WTC11 (cell line): ENCODE measurements around the gene CDH6. TPM values are rescaled to one million over a fixed set of nuclear protein-coding genes. Genes with fewer than 3 reads are reported as not detected.

Experiments
- ATAC-seq: fragments of 200-7000 bp; cut with Tn5 transposase; 2 replicates; pipeline ENCODE4 v1.10.0; 2021; ENCODE audit warnings: mild to moderate bottlenecking, moderate library complexity
- CTCF ChIA-PET: fragments of 300-600 bp; sonication (Branson Sonifier 250); formaldehyde crosslinking; loops from one replicate; lab custom pipeline; 2021; ENCODE audit warnings: antibody characterized with exemption; lab: Charles Lee
- POLR2A ChIA-PET: fragments of 350-600 bp; sonication (Branson Sonifier 250); formaldehyde crosslinking; loops from one replicate; lab custom pipeline; 2021; ENCODE audit warnings: antibody characterized with exemption; lab: Charles Lee
- DNase-seq: peaks from one replicate; pipeline ENCODE4 v3.0.0; 2021; ENCODE audit warnings: low spot score
- H3K27ac Mint-ChIP-seq: 2 replicates; pipeline ENCODE4 v1.8.0; 2021; ENCODE audit warnings: mixed read lengths
- H3K27me3 Mint-ChIP-seq: 2 replicates; pipeline ENCODE4 v1.8.0; 2021; ENCODE audit warnings: low read depth, mild to moderate bottlenecking, moderate library complexity, mixed read lengths
- H3K36me3 Mint-ChIP-seq: 2 replicates; pipeline ENCODE4 v1.8.0; 2021; ENCODE audit warnings: mixed read lengths
- H3K4me1 Mint-ChIP-seq: 2 replicates; pipeline ENCODE4 v1.8.0; 2022; ENCODE audit warnings: mixed read lengths
- H3K4me3 Mint-ChIP-seq: 2 replicates; pipeline ENCODE4 v1.8.0; 2021; ENCODE audit warnings: mild to moderate bottlenecking, moderate library complexity, mixed read lengths
- H3K9me3 Mint-ChIP-seq: 2 replicates; pipeline ENCODE4 v1.8.0; 2021; ENCODE audit warnings: mixed read lengths
- ATF1 ChIP-seq: sonication (generic); formaldehyde crosslinking; IDR thresholded peaks from 2 replicates; pipeline ENCODE4 v1.8.1; 2023; ENCODE audit warnings: mild to moderate bottlenecking, moderate library complexity, missing genetic modification reagents
- CREB1 ChIP-seq: sonication (generic); formaldehyde crosslinking; IDR thresholded peaks from 2 replicates; pipeline ENCODE4 v1.8.0; 2023; ENCODE audit warnings: mild to moderate bottlenecking, missing genetic modification reagents
- EMX1 ChIP-seq: fragments of 250-450 bp; sonication (Bioruptor Pico); IDR thresholded peaks from 2 replicates; pipeline ENCODE4 v1.8.0; 2021; ENCODE audit warnings: mild to moderate bottlenecking
- ESRRA ChIP-seq: sonication (generic); formaldehyde crosslinking; IDR thresholded peaks from 2 replicates; pipeline ENCODE4 v1.8.1; 2022; ENCODE audit warnings: mild to moderate bottlenecking, missing genetic modification reagents, borderline replicate concordance
- FOXK1 ChIP-seq: sonication (generic); formaldehyde crosslinking; IDR thresholded peaks from 2 replicates; pipeline ENCODE4 v1.8.0; 2022; ENCODE audit warnings: mild to moderate bottlenecking, moderate library complexity, missing genetic modification reagents
- GTF2I ChIP-seq: fragments of 250-450 bp; sonication (Bioruptor Pico); conservative IDR thresholded peaks from 2 replicates; pipeline ENCODE4 v1.4.0; 2021; ENCODE audit warnings: mild to moderate bottlenecking
- NR3C1 ChIP-seq: sonication (generic); formaldehyde crosslinking; conservative IDR thresholded peaks from 2 replicates; pipeline ENCODE4 v1.8.1; 2023; ENCODE audit warnings: low read depth, mild to moderate bottlenecking, missing genetic modification reagents
- PRRX2 ChIP-seq: fragments of 250-450 bp; sonication (Bioruptor Pico); IDR thresholded peaks from 2 replicates; pipeline ENCODE4 v1.8.0; 2021; ENCODE audit warnings: mild to moderate bottlenecking
- RORB ChIP-seq: fragments of 250-450 bp; sonication (Bioruptor Pico); IDR thresholded peaks from 2 replicates; pipeline ENCODE4 v1.9.0; 2021; ENCODE audit warnings: mild to moderate bottlenecking
- SMAD3 ChIP-seq: sonication (generic); formaldehyde crosslinking; IDR thresholded peaks from 2 replicates; pipeline ENCODE4 v1.8.0; 2022; ENCODE audit warnings: missing genetic modification reagents, mild to moderate bottlenecking, borderline replicate concordance
- SMAD4 ChIP-seq: sonication (generic); formaldehyde crosslinking; IDR thresholded peaks from 2 replicates; pipeline ENCODE4 v1.8.0; 2022; ENCODE audit warnings: mild to moderate bottlenecking, missing genetic modification reagents
- SP1 ChIP-seq: sonication (generic); formaldehyde crosslinking; conservative IDR thresholded peaks from 2 replicates; pipeline ENCODE4 v1.8.1; 2022; ENCODE audit warnings: missing genetic modification reagents
- ZNF121 ChIP-seq: sonication (generic); formaldehyde crosslinking; IDR thresholded peaks from 2 replicates; pipeline ENCODE4 v1.8.0; 2023; ENCODE audit warnings: missing genetic modification reagents
- ZNF396 ChIP-seq: fragments of 250-450 bp; sonication (Bioruptor Pico); IDR thresholded peaks from 2 replicates; pipeline ENCODE4 v1.8.0; 2021; ENCODE audit warnings: mild to moderate bottlenecking, moderate library complexity, borderline replicate concordance
- total RNA-seq: library from RNA; stranded (reverse); gene quantifications from 3 replicates; pipeline ENCODE4 v1.2.3, GENCODE V29; 2021
- TF ChIP-seq, protein P1 (sequence below): sonication (generic); formaldehyde crosslinking; IDR thresholded peaks from 2 replicates; pipeline ENCODE4 v1.8.1; 2022; ENCODE audit warnings: low read depth, mild to moderate bottlenecking, moderate library complexity, missing genetic modification reagents, borderline replicate concordance
- TF ChIP-seq, protein P2 (sequence below): fragments of 250-450 bp; sonication (Bioruptor Pico); IDR thresholded peaks from 2 replicates; pipeline ENCODE4 v1.8.0; 2021; ENCODE audit warnings: mild to moderate bottlenecking
- TF ChIP-seq, protein P3 (sequence below): sonication (generic); formaldehyde crosslinking; IDR thresholded peaks from 2 replicates; pipeline ENCODE4 v1.8.1; 2022; ENCODE audit warnings: mild to moderate bottlenecking, moderate library complexity, missing genetic modification reagents
- TF ChIP-seq, protein P4 (sequence below): fragments of 200-600 bp; IDR thresholded peaks from 2 replicates; pipeline ENCODE4 v1.8.0; 2022; ENCODE audit warnings: antibody characterized with exemption
- TF ChIP-seq, protein P5 (sequence below): sonication (generic); formaldehyde crosslinking; IDR thresholded peaks from 2 replicates; pipeline ENCODE4 v1.8.0; 2022; ENCODE audit warnings: missing genetic modification reagents
- TF ChIP-seq, protein P6 (sequence below): sonication (generic); formaldehyde crosslinking; IDR thresholded peaks from 2 replicates; pipeline ENCODE4 v1.8.1; 2023; ENCODE audit warnings: mild to moderate bottlenecking, missing genetic modification reagents, moderate library complexity
- TF ChIP-seq, protein P7 (sequence below): sonication (generic); formaldehyde crosslinking; IDR thresholded peaks from 2 replicates; pipeline ENCODE4 v1.8.0; 2022; ENCODE audit warnings: mild to moderate bottlenecking, missing genetic modification reagents
- TF ChIP-seq, protein P8 (sequence below): sonication (generic); formaldehyde crosslinking; IDR thresholded peaks from 2 replicates; pipeline ENCODE4 v1.8.0; 2023; ENCODE audit warnings: mild to moderate bottlenecking, missing genetic modification reagents

The CDH6 gene
- total RNA-seq, 1 experiment from 2014 or later = 2.6 TPM

DNA sequence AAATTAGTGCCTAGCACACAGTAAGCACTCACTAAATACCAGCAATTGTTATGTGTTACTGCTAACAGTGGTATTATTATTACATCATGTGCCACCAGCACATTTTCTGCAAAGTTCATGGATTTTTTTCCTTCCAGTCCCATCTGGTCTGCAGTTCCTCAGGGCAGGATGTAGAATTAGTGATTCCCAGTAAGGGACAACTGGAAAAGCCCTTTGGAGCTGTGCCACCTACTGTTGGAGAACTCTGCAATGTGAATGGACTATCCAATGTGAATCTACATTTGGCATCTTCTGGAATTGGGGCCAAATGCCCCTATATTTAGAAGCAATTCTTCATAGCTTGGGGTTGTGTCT, 154.0 kb downstream of the CDH6 start (continued):
- no peak for TF ChIP-seq EMX1
- no peak for TF ChIP-seq FOXK1

DNA sequence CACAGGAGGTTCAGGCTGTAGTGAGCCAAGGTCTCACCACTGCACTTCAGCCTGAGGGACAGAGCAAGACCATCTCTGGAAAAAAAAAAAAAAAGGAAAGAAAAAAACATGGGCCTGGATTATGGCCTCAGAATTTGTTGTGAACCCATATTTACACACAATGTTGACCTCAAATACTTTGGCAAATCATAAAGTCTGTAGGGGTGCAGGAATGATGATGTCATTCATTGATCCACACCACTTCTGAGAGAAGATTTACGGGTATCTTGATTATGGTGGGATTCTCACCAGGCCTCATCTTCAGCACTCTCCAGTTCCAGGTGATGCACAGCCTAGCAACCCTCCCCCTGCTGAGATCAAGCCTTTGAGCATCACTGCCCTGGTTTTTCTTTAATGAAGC, 156.9 kb downstream of the CDH6 start:
- peaks cover 9% of the 10 kb centered on the region for H3K4me1 Mint-ChIP-seq
- no peak for DNase-seq
- H3K4me3 Mint-ChIP-seq = no peak overlapping the region
- CTCF ChIA-PET = no interaction called here
- peaks cover 3% of the 10 kb centered on the region; the same call in 1 of the 2 replicates for H3K27me3 Mint-ChIP-seq
- no peak for ATAC-seq
- no peak overlapping the region for H3K27ac Mint-ChIP-seq
- H3K9me3 Mint-ChIP-seq = peaks cover 13% of the 10 kb centered on the region
- H3K36me3 Mint-ChIP-seq = no peaks in the 10 kb centered on the region
- TF ChIP-seq SMAD4 (CRISPR knock-in tag) = no peak
- no peak for TF ChIP-seq ZNF396 (CRISPR knock-in tag)
- no peak for TF ChIP-seq ESRRA (CRISPR knock-in tag)
- TF ChIP-seq, protein P1, sequence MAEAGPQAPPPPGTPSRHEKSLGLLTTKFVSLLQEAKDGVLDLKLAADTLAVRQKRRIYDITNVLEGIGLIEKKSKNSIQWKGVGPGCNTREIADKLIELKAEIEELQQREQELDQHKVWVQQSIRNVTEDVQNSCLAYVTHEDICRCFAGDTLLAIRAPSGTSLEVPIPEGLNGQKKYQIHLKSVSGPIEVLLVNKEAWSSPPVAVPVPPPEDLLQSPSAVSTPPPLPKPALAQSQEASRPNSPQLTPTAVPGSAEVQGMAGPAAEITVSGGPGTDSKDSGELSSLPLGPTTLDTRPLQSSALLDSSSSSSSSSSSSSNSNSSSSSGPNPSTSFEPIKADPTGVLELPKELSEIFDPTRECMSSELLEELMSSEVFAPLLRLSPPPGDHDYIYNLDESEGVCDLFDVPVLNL = no peak
- no peak for TF ChIP-seq RORB (CRISPR knock-in tag)
- TF ChIP-seq, protein P2, sequence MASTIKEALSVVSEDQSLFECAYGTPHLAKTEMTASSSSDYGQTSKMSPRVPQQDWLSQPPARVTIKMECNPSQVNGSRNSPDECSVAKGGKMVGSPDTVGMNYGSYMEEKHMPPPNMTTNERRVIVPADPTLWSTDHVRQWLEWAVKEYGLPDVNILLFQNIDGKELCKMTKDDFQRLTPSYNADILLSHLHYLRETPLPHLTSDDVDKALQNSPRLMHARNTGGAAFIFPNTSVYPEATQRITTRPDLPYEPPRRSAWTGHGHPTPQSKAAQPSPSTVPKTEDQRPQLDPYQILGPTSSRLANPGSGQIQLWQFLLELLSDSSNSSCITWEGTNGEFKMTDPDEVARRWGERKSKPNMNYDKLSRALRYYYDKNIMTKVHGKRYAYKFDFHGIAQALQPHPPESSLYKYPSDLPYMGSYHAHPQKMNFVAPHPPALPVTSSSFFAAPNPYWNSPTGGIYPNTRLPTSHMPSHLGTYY (CRISPR knock-in tag) = no peak
- no peak for TF ChIP-seq SP1
- TF ChIP-seq, protein P3, sequence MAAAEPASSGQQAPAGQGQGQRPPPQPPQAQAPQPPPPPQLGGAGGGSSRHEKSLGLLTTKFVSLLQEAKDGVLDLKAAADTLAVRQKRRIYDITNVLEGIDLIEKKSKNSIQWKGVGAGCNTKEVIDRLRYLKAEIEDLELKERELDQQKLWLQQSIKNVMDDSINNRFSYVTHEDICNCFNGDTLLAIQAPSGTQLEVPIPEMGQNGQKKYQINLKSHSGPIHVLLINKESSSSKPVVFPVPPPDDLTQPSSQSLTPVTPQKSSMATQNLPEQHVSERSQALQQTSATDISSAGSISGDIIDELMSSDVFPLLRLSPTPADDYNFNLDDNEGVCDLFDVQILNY (CRISPR knock-in tag) = no peak
- TF ChIP-seq, protein P4, sequence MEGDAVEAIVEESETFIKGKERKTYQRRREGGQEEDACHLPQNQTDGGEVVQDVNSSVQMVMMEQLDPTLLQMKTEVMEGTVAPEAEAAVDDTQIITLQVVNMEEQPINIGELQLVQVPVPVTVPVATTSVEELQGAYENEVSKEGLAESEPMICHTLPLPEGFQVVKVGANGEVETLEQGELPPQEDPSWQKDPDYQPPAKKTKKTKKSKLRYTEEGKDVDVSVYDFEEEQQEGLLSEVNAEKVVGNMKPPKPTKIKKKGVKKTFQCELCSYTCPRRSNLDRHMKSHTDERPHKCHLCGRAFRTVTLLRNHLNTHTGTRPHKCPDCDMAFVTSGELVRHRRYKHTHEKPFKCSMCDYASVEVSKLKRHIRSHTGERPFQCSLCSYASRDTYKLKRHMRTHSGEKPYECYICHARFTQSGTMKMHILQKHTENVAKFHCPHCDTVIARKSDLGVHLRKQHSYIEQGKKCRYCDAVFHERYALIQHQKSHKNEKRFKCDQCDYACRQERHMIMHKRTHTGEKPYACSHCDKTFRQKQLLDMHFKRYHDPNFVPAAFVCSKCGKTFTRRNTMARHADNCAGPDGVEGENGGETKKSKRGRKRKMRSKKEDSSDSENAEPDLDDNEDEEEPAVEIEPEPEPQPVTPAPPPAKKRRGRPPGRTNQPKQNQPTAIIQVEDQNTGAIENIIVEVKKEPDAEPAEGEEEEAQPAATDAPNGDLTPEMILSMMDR = no peak
- TF ChIP-seq NR3C1 (CRISPR knock-in tag) = no peak
- TF ChIP-seq, protein P5, sequence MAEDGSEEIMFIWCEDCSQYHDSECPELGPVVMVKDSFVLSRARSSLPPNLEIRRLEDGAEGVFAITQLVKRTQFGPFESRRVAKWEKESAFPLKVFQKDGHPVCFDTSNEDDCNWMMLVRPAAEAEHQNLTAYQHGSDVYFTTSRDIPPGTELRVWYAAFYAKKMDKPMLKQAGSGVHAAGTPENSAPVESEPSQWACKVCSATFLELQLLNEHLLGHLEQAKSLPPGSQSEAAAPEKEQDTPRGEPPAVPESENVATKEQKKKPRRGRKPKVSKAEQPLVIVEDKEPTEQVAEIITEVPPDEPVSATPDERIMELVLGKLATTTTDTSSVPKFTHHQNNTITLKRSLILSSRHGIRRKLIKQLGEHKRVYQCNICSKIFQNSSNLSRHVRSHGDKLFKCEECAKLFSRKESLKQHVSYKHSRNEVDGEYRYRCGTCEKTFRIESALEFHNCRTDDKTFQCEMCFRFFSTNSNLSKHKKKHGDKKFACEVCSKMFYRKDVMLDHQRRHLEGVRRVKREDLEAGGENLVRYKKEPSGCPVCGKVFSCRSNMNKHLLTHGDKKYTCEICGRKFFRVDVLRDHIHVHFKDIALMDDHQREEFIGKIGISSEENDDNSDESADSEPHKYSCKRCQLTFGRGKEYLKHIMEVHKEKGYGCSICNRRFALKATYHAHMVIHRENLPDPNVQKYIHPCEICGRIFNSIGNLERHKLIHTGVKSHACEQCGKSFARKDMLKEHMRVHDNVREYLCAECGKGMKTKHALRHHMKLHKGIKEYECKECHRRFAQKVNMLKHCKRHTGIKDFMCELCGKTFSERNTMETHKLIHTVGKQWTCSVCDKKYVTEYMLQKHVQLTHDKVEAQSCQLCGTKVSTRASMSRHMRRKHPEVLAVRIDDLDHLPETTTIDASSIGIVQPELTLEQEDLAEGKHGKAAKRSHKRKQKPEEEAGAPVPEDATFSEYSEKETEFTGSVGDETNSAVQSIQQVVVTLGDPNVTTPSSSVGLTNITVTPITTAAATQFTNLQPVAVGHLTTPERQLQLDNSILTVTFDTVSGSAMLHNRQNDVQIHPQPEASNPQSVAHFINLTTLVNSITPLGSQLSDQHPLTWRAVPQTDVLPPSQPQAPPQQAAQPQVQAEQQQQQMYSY (CRISPR knock-in tag) = no peak
- TF ChIP-seq CREB1 = no peak
- TF ChIP-seq GTF2I (CRISPR knock-in tag) = no peak
- TF ChIP-seq SMAD3 (CRISPR knock-in tag) = no peak
- POLR2A ChIA-PET = no interaction called here

DNA sequence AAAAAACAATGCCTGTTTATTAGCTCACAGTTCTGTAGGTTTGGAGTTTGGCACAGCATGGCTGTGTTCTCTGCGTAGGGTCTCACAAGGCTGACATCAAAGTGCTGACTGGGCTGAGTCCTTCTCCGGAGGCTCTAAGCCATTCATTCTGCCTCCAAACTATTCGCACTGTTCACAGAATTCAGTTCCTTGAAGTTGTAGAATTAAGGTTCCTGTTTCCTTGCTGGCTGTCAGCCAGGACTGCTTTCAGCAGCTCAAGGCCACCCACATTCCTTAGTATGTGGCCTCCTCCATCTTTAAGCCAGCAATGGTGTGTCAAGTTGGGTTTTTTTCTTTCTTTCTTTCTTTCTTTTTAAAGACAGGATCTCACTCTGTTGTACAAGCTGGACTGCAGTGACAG, 161.9 kb downstream of the CDH6 start:
- no peak overlapping the region for H3K27ac Mint-ChIP-seq
- TF ChIP-seq ATF1 (CRISPR knock-in tag) = no peak
- TF ChIP-seq, protein P6, sequence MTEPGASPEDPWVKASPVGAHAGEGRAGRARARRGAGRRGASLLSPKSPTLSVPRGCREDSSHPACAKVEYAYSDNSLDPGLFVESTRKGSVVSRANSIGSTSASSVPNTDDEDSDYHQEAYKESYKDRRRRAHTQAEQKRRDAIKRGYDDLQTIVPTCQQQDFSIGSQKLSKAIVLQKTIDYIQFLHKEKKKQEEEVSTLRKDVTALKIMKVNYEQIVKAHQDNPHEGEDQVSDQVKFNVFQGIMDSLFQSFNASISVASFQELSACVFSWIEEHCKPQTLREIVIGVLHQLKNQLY (CRISPR knock-in tag) = no peak
- TF ChIP-seq, protein P7, sequence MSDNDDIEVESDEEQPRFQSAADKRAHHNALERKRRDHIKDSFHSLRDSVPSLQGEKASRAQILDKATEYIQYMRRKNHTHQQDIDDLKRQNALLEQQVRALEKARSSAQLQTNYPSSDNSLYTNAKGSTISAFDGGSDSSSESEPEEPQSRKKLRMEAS (CRISPR knock-in tag) = no peak
- TF ChIP-seq FOXK1 = no peak
- no peak for TF ChIP-seq PRRX2
- TF ChIP-seq, protein P8, sequence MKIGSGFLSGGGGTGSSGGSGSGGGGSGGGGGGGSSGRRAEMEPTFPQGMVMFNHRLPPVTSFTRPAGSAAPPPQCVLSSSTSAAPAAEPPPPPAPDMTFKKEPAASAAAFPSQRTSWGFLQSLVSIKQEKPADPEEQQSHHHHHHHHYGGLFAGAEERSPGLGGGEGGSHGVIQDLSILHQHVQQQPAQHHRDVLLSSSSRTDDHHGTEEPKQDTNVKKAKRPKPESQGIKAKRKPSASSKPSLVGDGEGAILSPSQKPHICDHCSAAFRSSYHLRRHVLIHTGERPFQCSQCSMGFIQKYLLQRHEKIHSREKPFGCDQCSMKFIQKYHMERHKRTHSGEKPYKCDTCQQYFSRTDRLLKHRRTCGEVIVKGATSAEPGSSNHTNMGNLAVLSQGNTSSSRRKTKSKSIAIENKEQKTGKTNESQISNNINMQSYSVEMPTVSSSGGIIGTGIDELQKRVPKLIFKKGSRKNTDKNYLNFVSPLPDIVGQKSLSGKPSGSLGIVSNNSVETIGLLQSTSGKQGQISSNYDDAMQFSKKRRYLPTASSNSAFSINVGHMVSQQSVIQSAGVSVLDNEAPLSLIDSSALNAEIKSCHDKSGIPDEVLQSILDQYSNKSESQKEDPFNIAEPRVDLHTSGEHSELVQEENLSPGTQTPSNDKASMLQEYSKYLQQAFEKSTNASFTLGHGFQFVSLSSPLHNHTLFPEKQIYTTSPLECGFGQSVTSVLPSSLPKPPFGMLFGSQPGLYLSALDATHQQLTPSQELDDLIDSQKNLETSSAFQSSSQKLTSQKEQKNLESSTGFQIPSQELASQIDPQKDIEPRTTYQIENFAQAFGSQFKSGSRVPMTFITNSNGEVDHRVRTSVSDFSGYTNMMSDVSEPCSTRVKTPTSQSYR (CRISPR knock-in tag) = no peak
- TF ChIP-seq, protein P2 (CRISPR knock-in tag) = no peak
- no peak for TF ChIP-seq ZNF121 (CRISPR knock-in tag)

More for the DNA sequence above, 161.9 kb downstream of the CDH6 start:
- Mint-ChIP-seq H3K4me1 (peaks cover 13% of the 10 kb centered on the region), H3K9me3 (peaks cover 25% of the 10 kb centered on the region), H3K36me3 (no peaks in the 10 kb centered on the region), H3K4me3 (no peak overlapping the region), H3K27me3 (peaks cover 3% of the 10 kb centered on the region; the same call in 1 of the 2 replicates)
- DNase-seq = no peak
- no peak for ATAC-seq
- CTCF ChIA-PET = no interaction called here
- POLR2A ChIA-PET = no interaction called here
